OCI-LY7 (cell line): ENCODE data around the gene SPSB1. TPM values are rescaled to one million over a fixed set of nuclear protein-coding genes. Genes with fewer than 3 reads are reported as not detected.

Source experiments
- BruUV-seq: library from RNA; stranded (reverse); fragments of 400-500 nt; replicated peaks from 2 replicates; lab custom pipeline; 2021; lab: Mats Ljungman, UMichigan
- CTCF ChIA-PET: fragments of 300-600 bp; sonication (Branson Sonifier 250); formaldehyde crosslinking; loops from one replicate; lab custom pipeline; 2022; ENCODE audit warnings: antibody characterized with exemption; ENCODE audit not compliant: unreplicated experiment; lab: Charles Lee
- POLR2A ChIA-PET: fragments of 300-600 bp; sonication (Branson Sonifier 250); formaldehyde crosslinking; loops from one replicate; lab custom pipeline; 2022; ENCODE audit warnings: antibody characterized with exemption; lab: Charles Lee
- DNase-seq: peaks from one replicate; pipeline ENCODE4 v3.0.0-alpha.2; 2015; ENCODE audit warnings: low spot score
- H2AFZ ChIP-seq: fragments of 200-600 bp; sonication (generic), shearing (Covaris generic); 2 replicates; pipeline ENCODE4 v1.6.1; 2014; ENCODE audit warnings: mild to moderate bottlenecking, antibody characterized with exemption, low read length, moderate library complexity
- H3K27ac ChIP-seq: fragments of 200-600 bp; sonication (generic); 2 replicates; pipeline ENCODE4 v1.5.1; 2014; ENCODE audit warnings: mixed run types, low read depth, mild to moderate bottlenecking, moderate library complexity, low read length, inconsistent platforms; ENCODE audit not compliant: poor library complexity, severe bottlenecking
- H3K36me3 ChIP-seq: fragments of 200-600 bp; sonication (generic); 2 replicates; pipeline ENCODE4 v1.6.1; 2014; ENCODE audit warnings: mild to moderate bottlenecking, antibody characterized with exemption, low read length, moderate library complexity, mixed read lengths; ENCODE audit not compliant: insufficient read depth
- H3K4me1 ChIP-seq: fragments of 200-600 bp; sonication (generic); 2 replicates; pipeline ENCODE4 v1.5.1; 2014; ENCODE audit warnings: mild to moderate bottlenecking, low read length; ENCODE audit not compliant: insufficient read depth, poor library complexity, severe bottlenecking
- H3K4me2 ChIP-seq: fragments of 200-600 bp; sonication (generic); 2 replicates; pipeline ENCODE4 v1.6.1; 2014; ENCODE audit warnings: mild to moderate bottlenecking, low read length
- H3K4me3 ChIP-seq: fragments of 200-600 bp; sonication (generic); 2 replicates; pipeline ENCODE4 v1.5.1; 2014; ENCODE audit warnings: mild to moderate bottlenecking, low read depth, low read length; ENCODE audit not compliant: poor library complexity, severe bottlenecking
- H3K79me2 ChIP-seq: fragments of 200-600 bp; sonication (generic); 2 replicates; pipeline ENCODE4 v1.6.1; 2016; ENCODE audit warnings: low read depth, mild to moderate bottlenecking, low read length, moderate library complexity, mixed read lengths; ENCODE audit not compliant: insufficient read depth
- H3K9me2 ChIP-seq: fragments of 200-600 bp; sonication (generic); 2 replicates; pipeline ENCODE4 v1.6.1; 2016; ENCODE audit warnings: mild to moderate bottlenecking, low read length, mixed read lengths; ENCODE audit not compliant: insufficient read depth
- H3K9me3 ChIP-seq: fragments of 200-600 bp; sonication (generic); 2 replicates; pipeline ENCODE4 v1.6.1; 2014; ENCODE audit warnings: mild to moderate bottlenecking, mixed run types, low read length, mixed read lengths
- H4K20me1 ChIP-seq: fragments of 200-600 bp; sonication (generic); 2 replicates; pipeline ENCODE4 v1.6.1; 2014; ENCODE audit warnings: mild to moderate bottlenecking, antibody characterized with exemption, low read length, moderate library complexity, mixed read lengths; ENCODE audit not compliant: insufficient read depth
- EZH2phosphoT487 ChIP-seq: fragments of 200-600 bp; sonication (generic); IDR thresholded peaks from 2 replicates; pipeline ENCODE4 v1.6.1; 2018; ENCODE audit warnings: low read depth, borderline replicate concordance, mild to moderate bottlenecking, mixed run types, antibody characterized with exemption, low read length, moderate library complexity, mixed read lengths
- intact Hi-C: fragments of 100-400 bp; cut with micrococcal nuclease; formaldehyde crosslinking; loops from one replicate; pipeline ENCODE4 v1.10.0; 2022; ENCODE audit not compliant: unreplicated experiment
- total RNA-seq, 2 experiments: library from RNA; depleted of rRNA in 1 of 2; stranded (reverse); fragments of >200 nt in 1 of 2; shearing (Covaris generic) in 1 of 2; gene quantifications; 2 replicates each; pipeline ENCODE4 v1.2.3, GENCODE V29; 2014 to 2022
- TF ChIP-seq, protein P1 (sequence below): fragments of 200-600 bp; sonication (generic); conservative IDR thresholded peaks from 2 replicates; pipeline ENCODE4 v1.5.1; 2014; ENCODE audit warnings: mild to moderate bottlenecking, antibody characterized with exemption, low read length, moderate library complexity, mixed read lengths

The SPSB1 gene
- total RNA-seq, 2 experiments from 2014 or later, result 1.2 to 14.0 TPM

DNA sequence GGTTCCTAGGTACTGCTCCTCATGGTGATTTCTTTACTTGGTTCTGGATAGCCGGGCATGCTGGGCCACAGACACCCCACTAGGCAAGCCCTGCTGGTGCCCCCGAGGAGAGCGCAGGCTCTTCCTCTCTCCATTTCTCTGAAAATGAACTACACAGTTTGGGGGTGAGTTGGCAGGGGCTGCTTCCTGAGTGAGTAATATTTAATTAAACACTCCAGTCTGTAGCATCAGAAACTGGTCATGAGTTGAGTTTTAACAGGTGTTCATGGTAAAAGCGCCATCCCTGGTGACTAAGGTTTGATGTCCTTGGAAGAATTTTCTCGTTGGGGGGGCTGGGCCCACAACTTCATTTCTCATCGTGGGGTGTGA is 1.7 kb downstream of the SPSB1 start:
- Histone ChIP-seq H3K9me2 (no peaks in the 10 kb centered on the region), H3K4me3 (peak overlapping the region; percentile 78), H3K4me2 (peak overlapping the region; percentile 80), H3K36me3 (no peaks in the 10 kb centered on the region), H4K20me1 (peaks cover 17% of the 10 kb centered on the region; the same call in 1 of the 2 replicates), H2AFZ (no peak overlapping the region), H3K9me3 (no peaks in the 10 kb centered on the region), H3K79me2 (peaks cover 26% of the 10 kb centered on the region; the same call in 1 of the 2 replicates), H3K4me1 (peaks cover 31% of the 10 kb centered on the region), H3K27ac (no peak overlapping the region)
- ChIA-PET POLR2A (no interaction called here), CTCF (no interaction called here)
- intact Hi-C loops, result loop anchor here (5.0 kb wide), 1 partner anchor 118 kb away; no protein-coding TSS in a partner anchor
- peak; percentile 38 for DNase-seq
- no peak for TF ChIP-seq EZH2phosphoT487
- TF ChIP-seq, protein P1, sequence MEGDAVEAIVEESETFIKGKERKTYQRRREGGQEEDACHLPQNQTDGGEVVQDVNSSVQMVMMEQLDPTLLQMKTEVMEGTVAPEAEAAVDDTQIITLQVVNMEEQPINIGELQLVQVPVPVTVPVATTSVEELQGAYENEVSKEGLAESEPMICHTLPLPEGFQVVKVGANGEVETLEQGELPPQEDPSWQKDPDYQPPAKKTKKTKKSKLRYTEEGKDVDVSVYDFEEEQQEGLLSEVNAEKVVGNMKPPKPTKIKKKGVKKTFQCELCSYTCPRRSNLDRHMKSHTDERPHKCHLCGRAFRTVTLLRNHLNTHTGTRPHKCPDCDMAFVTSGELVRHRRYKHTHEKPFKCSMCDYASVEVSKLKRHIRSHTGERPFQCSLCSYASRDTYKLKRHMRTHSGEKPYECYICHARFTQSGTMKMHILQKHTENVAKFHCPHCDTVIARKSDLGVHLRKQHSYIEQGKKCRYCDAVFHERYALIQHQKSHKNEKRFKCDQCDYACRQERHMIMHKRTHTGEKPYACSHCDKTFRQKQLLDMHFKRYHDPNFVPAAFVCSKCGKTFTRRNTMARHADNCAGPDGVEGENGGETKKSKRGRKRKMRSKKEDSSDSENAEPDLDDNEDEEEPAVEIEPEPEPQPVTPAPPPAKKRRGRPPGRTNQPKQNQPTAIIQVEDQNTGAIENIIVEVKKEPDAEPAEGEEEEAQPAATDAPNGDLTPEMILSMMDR, result no peak
- BruUV-seq, result no TSS peak

DNA sequence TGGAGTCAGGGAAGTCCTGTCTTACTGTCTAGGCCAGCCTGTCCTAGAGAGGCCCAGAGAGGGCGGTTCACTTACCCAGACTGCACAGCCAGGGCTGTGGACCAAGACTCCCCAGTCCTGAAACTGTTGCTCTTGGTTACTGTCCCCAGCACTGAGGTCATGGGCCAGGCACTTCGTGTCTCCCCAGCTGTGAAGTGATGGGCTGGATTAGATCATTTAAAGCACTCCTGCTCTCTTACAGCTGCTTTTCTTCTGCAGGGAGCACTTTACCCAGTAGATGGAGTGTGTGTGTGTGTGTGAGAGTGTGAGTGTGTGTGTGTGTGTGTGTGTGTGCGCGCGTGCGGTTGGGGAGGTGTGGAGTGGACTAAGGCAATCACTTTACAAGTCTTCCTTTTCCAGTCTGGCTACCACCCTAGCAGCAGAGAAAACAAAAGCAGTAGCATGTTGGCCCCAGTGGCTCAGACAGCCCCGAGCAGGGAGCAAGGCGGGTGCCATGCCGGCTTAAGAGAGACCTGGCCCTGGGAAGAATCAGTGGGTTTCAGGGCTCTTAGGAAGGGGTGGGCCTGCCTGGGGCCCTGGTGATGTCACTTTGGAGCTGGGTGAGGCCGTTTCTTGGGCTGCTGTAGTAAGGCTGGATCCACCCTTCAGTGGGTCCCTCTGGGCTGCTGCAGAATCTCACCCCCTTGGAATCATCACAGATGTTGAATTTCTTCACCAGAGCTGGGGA is 2.4 kb downstream of the SPSB1 start:
- CTCF ChIA-PET, result interaction anchor here (0.5 kb wide), 1 partner anchor 118 kb away, joined by 4 read pairs; no protein-coding TSS in a partner anchor
- DNase-seq, result peak; percentile 53

More for the DNA sequence above, 2.4 kb downstream of the SPSB1 start:
- no peak overlapping the region for H3K27ac ChIP-seq
- H3K4me3 ChIP-seq, result peak overlapping the region; percentile 78
- H3K4me1 ChIP-seq, result peaks cover 28% of the 10 kb centered on the region
- BruUV-seq, result no TSS peak
- peaks cover 26% of the 10 kb centered on the region; the same call in 1 of the 2 replicates for H3K79me2 ChIP-seq
- POLR2A ChIA-PET, result no interaction called here
- H2AFZ ChIP-seq, result no peak overlapping the region
- H3K36me3 ChIP-seq, result no peaks in the 10 kb centered on the region
- TF ChIP-seq EZH2phosphoT487, result no peak
- TF ChIP-seq, protein P1, result peak; percentile 46; the same call in 1 of the 2 replicates
- peaks cover 17% of the 10 kb centered on the region; the same call in 1 of the 2 replicates for H4K20me1 ChIP-seq
- peak overlapping the region; percentile 80 for H3K4me2 ChIP-seq
- H3K9me3 ChIP-seq, result no peaks in the 10 kb centered on the region
- H3K9me2 ChIP-seq, result no peaks in the 10 kb centered on the region
- intact Hi-C loops, result loop anchor here (5.0 kb wide), 1 partner anchor 117 kb away; no protein-coding TSS in a partner anchor
